ENCODE data around the gene RBMS1.

GRCh38 chr2:160429248-160430000 is 64.2 kb downstream of the RBMS1 start:
- peak; percentile 36 to 61 (median 42) for TF ChIP-seq CTCF (IDR thresholded peaks at IDR 0.05)
- TF ChIP-seq POLR2A (IDR thresholded peaks at IDR 0.05) = no peak
